Endothelial cell of umbilical vein (primary cell): ENCODE results near the gene COL26A1. TPM values are rescaled to one million over a fixed set of nuclear protein-coding genes. Genes with fewer than 3 reads are reported as not detected.

Source experiments
- BruUV-seq: library from RNA; stranded (reverse); fragments of 400-500 nt; replicated peaks from 2 replicates; lab custom pipeline; 2021; lab: Mats Ljungman, UMichigan
- CTCF ChIA-PET: fragments of 300-600, 350-600 bp; sonication (Branson Sonifier 250); formaldehyde crosslinking; loops from one replicate; lab custom pipeline; 2021; ENCODE audit warnings: antibody characterized with exemption, inconsistent platforms; lab: Charles Lee
- POLR2A ChIA-PET: fragments of 300-600, 350-600 bp; sonication (Branson Sonifier 250); formaldehyde crosslinking; loops from one replicate; lab custom pipeline; 2021; ENCODE audit warnings: antibody characterized with exemption, inconsistent platforms; lab: Charles Lee
- DNase-seq: peaks from one replicate; pipeline ENCODE4 v3.0.0-alpha.2; 2011; ENCODE audit warnings: low read depth, low spot score
- FAIRE-seq: peaks from 2 replicates; lab custom pipeline; 2011; peaks lifted over from hg19 to GRCh38; lab: Jason Lieb, UNC
- H2AFZ ChIP-seq: 2 replicates; pipeline ENCODE4 v1.6.0; 2012; ENCODE audit warnings: low read depth, low read length, control low read depth, inconsistent platforms
- H3K27ac ChIP-seq: 2 replicates; pipeline ENCODE4 v1.5.1; 2011; ENCODE audit warnings: low read depth, mild to moderate bottlenecking, control low read depth, low read length, moderate library complexity; ENCODE audit not compliant: insufficient read depth
- H3K27me3 ChIP-seq, 2 experiments: 2 replicates each; pipeline versions ENCODE4 v1.6.0 to v1.6.1; 2011; ENCODE audit warnings: low read length in 2 of 2, mixed read lengths in 1 of 2; ENCODE audit not compliant: control insufficient read depth in 2 of 2, insufficient read depth in 2 of 2
- H3K36me3 ChIP-seq, 2 experiments: 2 replicates in 1 of 2; 3 replicates in 1 of 2; pipeline ENCODE4 v1.5.1; 2011; ENCODE audit warnings: low read length in 2 of 2, mild to moderate bottlenecking in 1 of 2, moderate library complexity in 1 of 2; ENCODE audit not compliant: control insufficient read depth in 2 of 2, insufficient read depth in 2 of 2; ENCODE audit errors: extremely low read depth in 1 of 2
- H3K4me1 ChIP-seq: 3 replicates; pipeline ENCODE4 v1.5.1; 2011; ENCODE audit warnings: mild to moderate bottlenecking, low read length; ENCODE audit not compliant: control insufficient read depth, insufficient read depth; ENCODE audit errors: extremely low read depth
- H3K4me2 ChIP-seq: 2 replicates; pipeline ENCODE4 v1.6.1; 2011; ENCODE audit warnings: low read length, control low read depth, mixed read lengths; ENCODE audit not compliant: insufficient read depth
- H3K4me3 ChIP-seq, 3 experiments: fragments of 200-600 bp in 1 of 3; sonication (generic), shearing (Covaris generic) in 1 of 3; replicated peaks in 1 of 3; 2 replicates each; pipeline ENCODE4 v1.5.1; 2011 to 2016; ENCODE audit warnings: control low read depth in 3 of 3, low read length in 3 of 3, mild to moderate bottlenecking in 2 of 3, inconsistent platforms in 1 of 3, low read depth in 1 of 3, moderate library complexity in 1 of 3; ENCODE audit not compliant: insufficient read depth in 1 of 3
- H3K79me2 ChIP-seq: 2 replicates; pipeline ENCODE4 v1.6.0; 2012; ENCODE audit warnings: low read length, inconsistent platforms; ENCODE audit not compliant: control insufficient read depth, insufficient read depth
- H3K9ac ChIP-seq: replicated peaks from 2 replicates; pipeline ENCODE3; 2011; ENCODE audit warnings: low read length, control low read depth; ENCODE audit not compliant: insufficient read depth; ENCODE audit errors: extremely low read depth
- H3K9me1 ChIP-seq: replicated peaks from 3 replicates; pipeline ENCODE4 v1.6.0; 2011; ENCODE audit warnings: mild to moderate bottlenecking, low read length; ENCODE audit not compliant: control insufficient read depth, insufficient read depth; ENCODE audit errors: extremely low read depth
- H3K9me3 ChIP-seq: replicated peaks from 2 replicates; pipeline ENCODE4 v1.5.1; 2012; ENCODE audit warnings: low read length, inconsistent platforms; ENCODE audit not compliant: control insufficient read depth, insufficient read depth
- H4K20me1 ChIP-seq: replicated peaks from 2 replicates; pipeline ENCODE3; 2011; ENCODE audit warnings: mild to moderate bottlenecking, low read length; ENCODE audit not compliant: control insufficient read depth, insufficient read depth; ENCODE audit errors: extremely low read depth
- EZH2 ChIP-seq: IDR thresholded peaks from 2 replicates; pipeline ENCODE4 v1.6.1; 2012; ENCODE audit warnings: borderline replicate concordance, low read depth, mild to moderate bottlenecking, moderate library complexity, low read length, inconsistent platforms; ENCODE audit not compliant: severe bottlenecking
- FOS ChIP-seq: IDR thresholded peaks from 2 replicates; pipeline ENCODE4 v1.6.1; 2011; ENCODE audit warnings: mild to moderate bottlenecking, low read length, moderate library complexity, borderline replicate concordance; ENCODE audit not compliant: insufficient read depth
- GATA2 ChIP-seq: IDR thresholded peaks from 2 replicates; pipeline ENCODE4 v1.7.0; 2011; ENCODE audit warnings: low read depth, mild to moderate bottlenecking, moderate library complexity, mixed read lengths, low read length; ENCODE audit not compliant: insufficient read length, insufficient read depth
- JUN ChIP-seq: IDR thresholded peaks from 2 replicates; pipeline ENCODE4 v1.6.1; 2011; ENCODE audit warnings: borderline replicate concordance, low read depth; ENCODE audit not compliant: insufficient read length, insufficient read depth
- MYC ChIP-seq: IDR thresholded peaks from one replicate; pipeline ENCODE4 v1.6.1; 2011; ENCODE audit warnings: mild to moderate bottlenecking, low read depth, low read length
- POLR2A ChIP-seq: IDR thresholded peaks from 2 replicates; pipeline ENCODE4 v1.6.1; 2012; ENCODE audit warnings: low read depth, mild to moderate bottlenecking, control low read depth, low read length
- POLR2AphosphoS5 ChIP-seq: IDR thresholded peaks from 2 replicates; pipeline ENCODE4 v1.6.1; 2012; ENCODE audit warnings: low read depth, mild to moderate bottlenecking, control low read depth, low read length, moderate library complexity; ENCODE audit not compliant: insufficient read depth
- dilution Hi-C: fragments of 300-500 bp; cut with MboI; formaldehyde crosslinking; loops from one replicate; pipeline ENCODE4 v1.15.0; 2019; ENCODE audit warnings: low sequenced_read_pairs; ENCODE audit not compliant: extremely low pct_ligation_motif_present
- intact Hi-C: fragments of 100-400 bp; cut with micrococcal nuclease; formaldehyde crosslinking; loops from one replicate; pipeline ENCODE4 v1.10.0; 2022
- polyA plus RNA-seq, 4 experiments: library from polyadenylated mRNA; depleted of rRNA in 3 of 4; stranded (reverse) in 3 of 4; unstranded in 1 of 4; fragments of >200 nt; gene quantifications; 2 replicates each; pipeline versions ENCODE4 v1.2.1 to v1.2.3, GENCODE V29; 2011 to 2012; ENCODE audit warnings: missing spikeins in 1 of 4
- total RNA-seq: library from RNA; stranded (reverse); gene quantifications from 2 replicates; pipeline ENCODE4 v1.2.3, GENCODE V29; 2021
- TF ChIP-seq, protein P1 (sequence below), 2 donors: IDR thresholded peaks; 1 replicate in 1 of 2; 2 replicates in 1 of 2; pipeline ENCODE4 v1.5.1; 2011; ENCODE audit warnings: low read length in 2 of 2, mild to moderate bottlenecking in 2 of 2, moderate library complexity in 2 of 2, control low read depth in 1 of 2, inconsistent platforms in 1 of 2, low read depth in 1 of 2; ENCODE audit not compliant: insufficient read depth in 1 of 2; ENCODE audit errors: extremely low read depth in 1 of 2

The COL26A1 gene
- total and polyA plus RNA-seq, 2 donors (not counting 3 experiments of a cell fraction or from before 2014, with no cell fraction given): not detected

DNA sequence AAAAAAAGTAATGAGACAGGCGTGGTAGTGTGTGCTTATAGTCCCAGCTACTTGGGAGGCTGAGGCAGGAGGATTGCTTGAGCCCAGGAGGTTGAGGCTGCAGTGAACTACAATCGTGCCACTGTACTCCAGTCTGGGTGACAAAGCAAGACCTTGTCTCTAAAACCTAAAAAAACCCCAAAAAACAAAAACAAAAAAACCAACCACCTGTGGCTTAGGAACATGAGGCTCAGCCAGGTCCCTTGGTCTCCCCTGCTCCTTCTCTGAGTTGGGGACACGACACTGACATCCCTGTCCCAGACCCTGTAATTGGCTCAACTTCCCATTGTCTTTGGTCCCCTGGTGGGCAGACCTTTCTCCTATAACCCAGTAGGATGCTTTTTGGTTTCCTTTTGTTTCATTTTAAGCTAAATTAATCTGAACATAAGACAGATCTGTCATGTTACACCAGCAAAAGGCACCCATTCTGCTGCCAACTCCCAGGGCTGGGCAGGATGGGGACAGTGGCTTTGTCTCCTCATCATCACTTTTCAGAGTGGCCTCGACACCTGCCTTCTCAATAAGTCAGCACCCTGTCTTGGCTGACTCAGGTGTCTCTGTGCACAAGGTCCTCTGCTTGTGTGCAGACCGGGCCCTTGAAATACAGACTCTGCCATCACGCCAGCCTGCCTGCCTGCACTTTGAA is 192.1 kb downstream of the COL26A1 start:
- Histone ChIP-seq H3K27me3 (no peaks in the 10 kb centered on the region), H3K36me3 (no peaks in the 10 kb centered on the region), H3K4me2 (no peak overlapping the region), H3K4me1 (no peaks in the 10 kb centered on the region), H3K9me1 (no peaks in the 10 kb centered on the region), H3K9me3 (no peaks in the 10 kb centered on the region), H3K9ac (no peak overlapping the region), H3K4me3 (no peak overlapping the region), H3K27ac (no peak overlapping the region), H2AFZ (no peak overlapping the region), H3K79me2 (no peaks in the 10 kb centered on the region), H4K20me1 (no peaks in the 10 kb centered on the region)
- DNase-seq (no peak), FAIRE-seq (no peak)
- BruUV-seq: no TSS peak
- dilution Hi-C loops: no loop called here
- CTCF ChIA-PET: interaction anchor here (0.7 to 2.9 kb wide), 3 partner anchors 12 to 18 kb away, joined by 3 to 13 read pairs (median 6); no protein-coding TSS in a partner anchor
- TF ChIP-seq GATA2 (no peak), FOS (no peak), EZH2 (no peak), MYC (no peak), JUN (no peak), POLR2AphosphoS5 (no peak), POLR2A (no peak)
- TF ChIP-seq, protein P1, sequence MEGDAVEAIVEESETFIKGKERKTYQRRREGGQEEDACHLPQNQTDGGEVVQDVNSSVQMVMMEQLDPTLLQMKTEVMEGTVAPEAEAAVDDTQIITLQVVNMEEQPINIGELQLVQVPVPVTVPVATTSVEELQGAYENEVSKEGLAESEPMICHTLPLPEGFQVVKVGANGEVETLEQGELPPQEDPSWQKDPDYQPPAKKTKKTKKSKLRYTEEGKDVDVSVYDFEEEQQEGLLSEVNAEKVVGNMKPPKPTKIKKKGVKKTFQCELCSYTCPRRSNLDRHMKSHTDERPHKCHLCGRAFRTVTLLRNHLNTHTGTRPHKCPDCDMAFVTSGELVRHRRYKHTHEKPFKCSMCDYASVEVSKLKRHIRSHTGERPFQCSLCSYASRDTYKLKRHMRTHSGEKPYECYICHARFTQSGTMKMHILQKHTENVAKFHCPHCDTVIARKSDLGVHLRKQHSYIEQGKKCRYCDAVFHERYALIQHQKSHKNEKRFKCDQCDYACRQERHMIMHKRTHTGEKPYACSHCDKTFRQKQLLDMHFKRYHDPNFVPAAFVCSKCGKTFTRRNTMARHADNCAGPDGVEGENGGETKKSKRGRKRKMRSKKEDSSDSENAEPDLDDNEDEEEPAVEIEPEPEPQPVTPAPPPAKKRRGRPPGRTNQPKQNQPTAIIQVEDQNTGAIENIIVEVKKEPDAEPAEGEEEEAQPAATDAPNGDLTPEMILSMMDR (IDR thresholded peaks at IDR 0.05; ENCODE audit: extremely low read depth in 1 of 2, insufficient read depth in 1 of 2, low read depth in 1 of 2, low read length in 2 of 2): no peak
- POLR2A ChIA-PET: no interaction called here
- intact Hi-C loops: no loop called here
